OCI-LY1 (cell line): ENCODE results near the gene XPR1.

Experiments used
- H2AFZ ChIP-seq: fragments of 200-600 bp; sonication (generic), shearing (Covaris generic); 2 replicates; pipeline ENCODE4 v1.6.0; 2014; ENCODE audit warnings: antibody characterized with exemption, mild to moderate bottlenecking, low read length
- H3F3A ChIP-seq: fragments of 200-600 bp; sonication (generic), shearing (Covaris generic); 2 replicates; pipeline ENCODE4 v1.6.0; 2014; ENCODE audit warnings: mild to moderate bottlenecking, antibody characterized with exemption, low read length, moderate library complexity; ENCODE audit not compliant: insufficient read depth
- H3K27ac ChIP-seq: fragments of 200-600 bp; sonication (generic); 2 replicates; pipeline ENCODE4 v1.5.1; 2014; ENCODE audit warnings: low read length, mixed run types, mild to moderate bottlenecking, low read depth; ENCODE audit not compliant: poor library complexity, severe bottlenecking
- H3K27me3 ChIP-seq: fragments of 200-600 bp; sonication (generic); 2 replicates; pipeline ENCODE4 v1.6.0; 2014; ENCODE audit warnings: antibody characterized with exemption, mild to moderate bottlenecking, low read length, moderate library complexity; ENCODE audit not compliant: insufficient read depth
- H3K36me3 ChIP-seq: fragments of 200-600 bp; sonication (generic); 2 replicates; pipeline ENCODE4 v1.6.1; 2014; ENCODE audit warnings: mild to moderate bottlenecking, antibody characterized with exemption, low read length, moderate library complexity, mixed read lengths; ENCODE audit not compliant: insufficient read depth
- H3K4me1 ChIP-seq: fragments of 200-600 bp; sonication (generic); 2 replicates; pipeline ENCODE4 v1.5.1; 2014; ENCODE audit warnings: mild to moderate bottlenecking, low read length, moderate library complexity; ENCODE audit not compliant: insufficient read depth, severe bottlenecking
- H3K4me2 ChIP-seq: fragments of 200-600 bp; sonication (generic), shearing (Covaris generic); 2 replicates; pipeline ENCODE4 v1.6.1; 2014; ENCODE audit warnings: low read length
- H3K4me3 ChIP-seq: fragments of 200-600 bp; sonication (generic); 2 replicates; pipeline ENCODE4 v1.5.1; 2014; ENCODE audit warnings: low read length, low read depth, mild to moderate bottlenecking, mixed read lengths; ENCODE audit not compliant: poor library complexity, severe bottlenecking
- H3K79me2 ChIP-seq: fragments of 200-600 bp; shearing (Covaris generic); 2 replicates; pipeline ENCODE4 v1.6.1; 2016; ENCODE audit warnings: mixed run types, low read length, mixed read lengths; ENCODE audit not compliant: insufficient read depth
- H3K9ac ChIP-seq: fragments of 200-600 bp; sonication (generic), shearing (Covaris generic); 2 replicates; pipeline ENCODE4 v1.6.1; 2014; ENCODE audit warnings: mild to moderate bottlenecking, low read length, mixed read lengths
- H3K9me2 ChIP-seq: fragments of 200-600 bp; sonication (generic), shearing (Covaris generic); 2 replicates; pipeline ENCODE4 v1.6.1; 2014; ENCODE audit warnings: low read depth, mild to moderate bottlenecking, low read length, mixed read lengths
- H3K9me3 ChIP-seq: fragments of 200-600 bp; shearing (Covaris generic); 2 replicates; pipeline ENCODE4 v1.6.1; 2014; ENCODE audit warnings: low read length, mixed read lengths
- H4K20me1 ChIP-seq: fragments of 200-600 bp; sonication (generic), shearing (Covaris generic); 2 replicates; pipeline ENCODE4 v1.6.0; 2016; ENCODE audit warnings: mild to moderate bottlenecking, low read length; ENCODE audit not compliant: insufficient read depth
- CTCF ChIP-seq: fragments of 200-600 bp; sonication (generic), shearing (Covaris generic); IDR thresholded peaks from 2 replicates; pipeline ENCODE4 v1.5.1; 2017; ENCODE audit warnings: mild to moderate bottlenecking, antibody characterized with exemption, low read length, moderate library complexity, mixed read lengths
- EZH2 ChIP-seq: fragments of 200-600 bp; sonication (generic), shearing (Covaris generic); IDR thresholded peaks from 2 replicates; pipeline ENCODE4 v1.8.0; 2017; ENCODE audit warnings: borderline replicate concordance, mixed run types, mild to moderate bottlenecking, antibody characterized with exemption, low read length, moderate library complexity, mixed read lengths

XPR1 gene

GRCh38 chr1:180593382-180593781 lies 38.4 kb upstream of the XPR1 start:
- Histone ChIP-seq H3K9ac (no peak overlapping the region), H4K20me1 (no peaks in the 10 kb centered on the region), H3K4me2 (no peak overlapping the region), H3K9me3 (no peaks in the 10 kb centered on the region), H3K4me3 (no peak overlapping the region), H3K27ac (no peak overlapping the region), H3K79me2 (no peaks in the 10 kb centered on the region), H3F3A (no peaks in the 10 kb centered on the region), H3K27me3 (no peaks in the 10 kb centered on the region), H3K36me3 (no peaks in the 10 kb centered on the region), H3K9me2 (no peaks in the 10 kb centered on the region), H2AFZ (no peak overlapping the region), H3K4me1 (no peaks in the 10 kb centered on the region)
- no peak for TF ChIP-seq CTCF
- no peak for TF ChIP-seq EZH2

GRCh38 chr1:180594723-180595122 lies 37.1 kb upstream of the XPR1 start:
- Histone ChIP-seq H3K27ac (no peak overlapping the region), H3K36me3 (no peaks in the 10 kb centered on the region), H3K9me3 (no peaks in the 10 kb centered on the region), H3K79me2 (no peaks in the 10 kb centered on the region), H3F3A (no peaks in the 10 kb centered on the region), H3K4me3 (no peak overlapping the region), H3K4me1 (no peaks in the 10 kb centered on the region), H2AFZ (no peak overlapping the region), H4K20me1 (no peaks in the 10 kb centered on the region), H3K4me2 (no peak overlapping the region), H3K27me3 (no peaks in the 10 kb centered on the region), H3K9me2 (no peaks in the 10 kb centered on the region), H3K9ac (no peak overlapping the region)
- TF ChIP-seq CTCF (no peak), EZH2 (no peak)

- H3K4me2 ChIP-seq = no peak overlapping the region
- H2AFZ ChIP-seq = no peak overlapping the region
- H3K27ac ChIP-seq = no peak overlapping the region
- no peak for TF ChIP-seq CTCF
- TF ChIP-seq EZH2 = no peak
- H3K36me3 ChIP-seq = no peaks in the 10 kb centered on the region
- H4K20me1 ChIP-seq = no peaks in the 10 kb centered on the region
- no peaks in the 10 kb centered on the region for H3K79me2 ChIP-seq
- H3K4me3 ChIP-seq = no peak overlapping the region
- H3K27me3 ChIP-seq = no peaks in the 10 kb centered on the region
- H3K9me2 ChIP-seq = no peaks in the 10 kb centered on the region
- H3K4me1 ChIP-seq = no peaks in the 10 kb centered on the region
- H3K9ac ChIP-seq = no peak overlapping the region
- H3K9me3 ChIP-seq = no peaks in the 10 kb centered on the region
- H3F3A ChIP-seq = no peaks in the 10 kb centered on the region
These were observed 35.9 kb upstream of the XPR1 start for GRCh38 chr1:180595966-180596365.
